Neuronal stem cell (in vitro differentiated cells): ENCODE measurements around the gene ANKRD31.

Experiments
- DNase-seq: peaks from one replicate; pipeline ENCODE4 v3.0.0-alpha.2; 2013; ENCODE audit warnings: low spot score
- H2AFZ ChIP-seq: one replicate; pipeline ENCODE4 v1.6.1; 2013; ENCODE audit warnings: mild to moderate bottlenecking, low read length, inconsistent platforms
- H2AK5ac ChIP-seq: 2 replicates; pipeline ENCODE4 v1.6.1; 2013; ENCODE audit warnings: low read depth, mild to moderate bottlenecking, inconsistent platforms, low read length, moderate library complexity, mixed read lengths
- H2BK120ac ChIP-seq: 2 replicates; pipeline ENCODE4 v1.6.1; 2013; ENCODE audit warnings: low read depth, mild to moderate bottlenecking, inconsistent platforms, low read length, moderate library complexity, mixed read lengths
- H2BK12ac ChIP-seq: one replicate; pipeline ENCODE4 v1.6.1; 2013; ENCODE audit warnings: low read length, inconsistent platforms
- H2BK15ac ChIP-seq: 2 replicates; pipeline ENCODE4 v1.6.1; 2013; ENCODE audit warnings: mild to moderate bottlenecking, low read length, inconsistent platforms, mixed read lengths
- H2BK5ac ChIP-seq: one replicate; pipeline ENCODE4 v1.6.1; 2013; ENCODE audit warnings: inconsistent platforms, mild to moderate bottlenecking, low read length, moderate library complexity
- H3K14ac ChIP-seq: one replicate; pipeline ENCODE4 v1.6.1; 2013; ENCODE audit warnings: low read length, inconsistent platforms
- H3K18ac ChIP-seq: 2 replicates; pipeline ENCODE4 v1.6.1; 2013; ENCODE audit warnings: low read length, inconsistent platforms
- H3K23ac ChIP-seq: 2 replicates; pipeline ENCODE4 v1.6.1; 2013; ENCODE audit warnings: low read depth, mild to moderate bottlenecking, mixed read lengths, low read length, inconsistent platforms; ENCODE audit not compliant: poor library complexity
- H3K27ac ChIP-seq: replicated peaks from 3 replicates; pipeline ENCODE4 v1.5.1; 2013; ENCODE audit warnings: low read length, inconsistent platforms
- H3K27me3 ChIP-seq, 3 experiments: 2 replicates each; pipeline ENCODE4 v1.6.1; 2013; ENCODE audit warnings: low read length in 3 of 3, mild to moderate bottlenecking in 2 of 3, inconsistent platforms in 1 of 3, low read depth in 1 of 3, mixed read lengths in 1 of 3, moderate library complexity in 1 of 3; ENCODE audit not compliant: control insufficient read depth in 3 of 3, insufficient read depth in 3 of 3
- H3K36me3 ChIP-seq, 2 donors: replicated peaks in 1 of 2; 2 replicates each; pipeline ENCODE4 v1.6.1; 2013; ENCODE audit warnings: low read length in 2 of 2; ENCODE audit not compliant: control insufficient read depth in 2 of 2, insufficient read depth in 2 of 2
- H3K4ac ChIP-seq: 2 replicates; pipeline ENCODE4 v1.6.1; 2013; ENCODE audit warnings: inconsistent platforms, mild to moderate bottlenecking, low read length, moderate library complexity
- H3K4me1 ChIP-seq, 2 donors: 1 replicate in 1 of 2; 2 replicates in 1 of 2; pipeline ENCODE4 v1.6.1; 2013; ENCODE audit warnings: low read length in 2 of 2, low read depth in 1 of 2; ENCODE audit not compliant: control insufficient read depth in 2 of 2, insufficient read depth in 1 of 2
- H3K4me2 ChIP-seq: one replicate; pipeline ENCODE4 v1.6.1; 2013; ENCODE audit warnings: mild to moderate bottlenecking, low read length, inconsistent platforms; ENCODE audit not compliant: insufficient read depth, poor library complexity, severe bottlenecking
- H3K4me3 ChIP-seq, 2 donors: 2 replicates each; pipeline ENCODE4 v1.5.1; 2013; ENCODE audit warnings: low read length in 2 of 2, mild to moderate bottlenecking in 2 of 2, inconsistent platforms in 1 of 2, moderate library complexity in 1 of 2
- H3K79me1 ChIP-seq: one replicate; pipeline ENCODE4 v1.6.1; 2013; ENCODE audit warnings: low read depth, mild to moderate bottlenecking, inconsistent platforms, low read length, moderate library complexity
- H3K9ac ChIP-seq: one replicate; pipeline ENCODE4 v1.6.1; 2013; ENCODE audit warnings: mild to moderate bottlenecking, low read depth, low read length, inconsistent platforms; ENCODE audit not compliant: poor library complexity
- H3K9me3 ChIP-seq, 2 donors: replicated peaks in 1 of 2; 2 replicates each; pipeline versions ENCODE3 to v1.6.1; 2013; ENCODE audit warnings: low read length in 2 of 2, mild to moderate bottlenecking in 2 of 2, inconsistent platforms in 1 of 2, low read depth in 1 of 2, mixed read lengths in 1 of 2, moderate library complexity in 1 of 2; ENCODE audit not compliant: control insufficient read depth in 2 of 2, insufficient read depth in 1 of 2
- H4K8ac ChIP-seq: one replicate; pipeline ENCODE4 v1.6.1; 2013; ENCODE audit warnings: low read depth, mild to moderate bottlenecking, inconsistent platforms, low read length, moderate library complexity
- H4K91ac ChIP-seq: one replicate; pipeline ENCODE4 v1.6.1; 2013; ENCODE audit warnings: low read length, low read depth, mild to moderate bottlenecking, inconsistent platforms; ENCODE audit not compliant: poor library complexity
- WGBS, 2 donors: extraction: QIAGEN DNeasy Blood & Tissue Kit; methylation state at CpG; one replicate each; pipeline ENCODE4 v1.1.7; 2013; ENCODE audit warnings: missing lambda C conversion rate in 2 of 2, mixed read lengths in 1 of 2; ENCODE audit not compliant: insufficient read length in 2 of 2, insufficient replicate concordance in 1 of 2; ENCODE audit errors: extremely low coverage in 2 of 2; 5-methylcytosine and 5-hydroxymethylcytosine counted together

Gene ANKRD31

GRCh38 chr5:75156585-75156984 is 80.1 kb downstream of the ANKRD31 start:
- Histone ChIP-seq H3K18ac (no peak overlapping the region), H3K9me3 (peaks cover 5 to 12% of the 10 kb centered on the region in 2 donors), H2BK120ac (no peak overlapping the region), H3K4ac (no peak overlapping the region), H3K14ac (no peak overlapping the region), H4K91ac (no peak overlapping the region), H2AK5ac (no peak overlapping the region), H2BK5ac (no peak overlapping the region), H3K27ac (no peak overlapping the region), H3K23ac (no peak overlapping the region), H3K4me3 (no peak overlapping the region), H2AFZ (no peak overlapping the region), H3K9ac (no peak overlapping the region), H3K4me2 (no peak overlapping the region), H2BK12ac (no peak overlapping the region), H3K27me3 (no peaks in the 10 kb centered on the region), H3K36me3 (no peaks in the 10 kb centered on the region), H2BK15ac (no peak overlapping the region), H4K8ac (no peak overlapping the region), H3K79me1 (no peaks in the 10 kb centered on the region), H3K4me1 (no peaks in the 10 kb centered on the region)
- DNase-seq: no peak

- Histone ChIP-seq H3K4ac (no peak overlapping the region), H3K27me3 (no peaks in the 10 kb centered on the region), H3K4me2 (no peak overlapping the region), H3K23ac (no peak overlapping the region), H3K18ac (no peak overlapping the region), H3K36me3 (no peaks in the 10 kb centered on the region), H3K14ac (no peak overlapping the region), H3K27ac (no peak overlapping the region), H2AFZ (no peak overlapping the region), H3K79me1 (no peaks in the 10 kb centered on the region), H4K91ac (no peak overlapping the region), H3K4me3 (no peak overlapping the region), H2BK5ac (no peak overlapping the region), H4K8ac (no peak overlapping the region), H2BK120ac (no peak overlapping the region), H3K9ac (no peak overlapping the region), H2AK5ac (no peak overlapping the region), H2BK12ac (no peak overlapping the region), H2BK15ac (no peak overlapping the region), H3K9me3 (no peaks in the 10 kb centered on the region), H3K4me1 (no peaks in the 10 kb centered on the region)
- DNase-seq: no peak
Measured at GRCh38 chr5:75152860-75153259, 83.8 kb downstream of the ANKRD31 start.

- H2BK120ac ChIP-seq: no peak overlapping the region
- no peak overlapping the region for H3K4me2 ChIP-seq
- H2AFZ ChIP-seq: no peak overlapping the region
- H3K4me1 ChIP-seq: no peaks in the 10 kb centered on the region
- H3K18ac ChIP-seq: no peak overlapping the region
- no peak overlapping the region for H3K23ac ChIP-seq
- H2BK12ac ChIP-seq: no peak overlapping the region
- H3K4me3 ChIP-seq: no peak overlapping the region
- H3K79me1 ChIP-seq: no peaks in the 10 kb centered on the region
- DNase-seq: no peak
- WGBS, 2 donors: no CpG with 5 or more reads among the region's 2 CpGs
- no peak overlapping the region for H4K91ac ChIP-seq
- no peak overlapping the region for H3K4ac ChIP-seq
- H3K27ac ChIP-seq: no peak overlapping the region
- H3K27me3 ChIP-seq: no peaks in the 10 kb centered on the region
- H2BK5ac ChIP-seq: no peak overlapping the region
- no peak overlapping the region for H3K9ac ChIP-seq
- H3K36me3 ChIP-seq: no peaks in the 10 kb centered on the region
- H4K8ac ChIP-seq: no peak overlapping the region
- H2BK15ac ChIP-seq: no peak overlapping the region
- no peak overlapping the region for H2AK5ac ChIP-seq
- no peak overlapping the region for H3K14ac ChIP-seq
- no peaks in the 10 kb centered on the region for H3K9me3 ChIP-seq
Measured at GRCh38 chr5:75148051-75148450, 88.6 kb downstream of the ANKRD31 start.

- H3K79me1 ChIP-seq: no peaks in the 10 kb centered on the region
- no peak overlapping the region for H2BK15ac ChIP-seq
- H3K36me3 ChIP-seq: no peaks in the 10 kb centered on the region
- no peaks in the 10 kb centered on the region for H3K27me3 ChIP-seq
- no peak overlapping the region for H3K18ac ChIP-seq
- H3K14ac ChIP-seq: no peak overlapping the region
- no peak overlapping the region for H4K8ac ChIP-seq
- no peaks in the 10 kb centered on the region for H3K9me3 ChIP-seq
- no peak overlapping the region for H2AFZ ChIP-seq
- H2BK12ac ChIP-seq: no peak overlapping the region
- H3K27ac ChIP-seq: no peak overlapping the region
- H3K4me1 ChIP-seq: no peaks in the 10 kb centered on the region
- no CpG with 5 or more reads among the region's 2 CpGs for WGBS, 2 donors
- H2BK120ac ChIP-seq: no peak overlapping the region
- DNase-seq: no peak
- no peak overlapping the region for H3K4ac ChIP-seq
- H3K23ac ChIP-seq: no peak overlapping the region
- no peak overlapping the region for H2BK5ac ChIP-seq
- H3K4me2 ChIP-seq: no peak overlapping the region
- H2AK5ac ChIP-seq: no peak overlapping the region
- no peak overlapping the region for H4K91ac ChIP-seq
- H3K4me3 ChIP-seq: no peak overlapping the region
- H3K9ac ChIP-seq: no peak overlapping the region
Measured at GRCh38 chr5:75142566-75143136, 94.0 kb downstream of the ANKRD31 start.
